K562 (cell line): ENCODE data around the gene TPSAB1. TPM values are rescaled to one million over a fixed set of nuclear protein-coding genes. Genes with fewer than 3 reads are reported as not detected.

Source experiments
- ATAC-seq: fragments of 200-7000 bp; cut with Tn5 transposase; 3 replicates; pipeline ENCODE4 v1.9.1; 2020; ENCODE audit warnings: moderate library complexity
- BruUV-seq: library from RNA; stranded (reverse); fragments of 400-500 nt; replicated peaks from 2 replicates; lab custom pipeline; 2021; lab: Mats Ljungman, UMichigan
- CTCF ChIA-PET: fragments of 300-600 bp; formaldehyde crosslinking; extraction: SDS; loops from one replicate; lab custom pipeline; 2021; ENCODE audit warnings: low intra/inter-chr PET ratio; lab: Yijun Ruan, JAX
- POLR2A ChIA-PET: fragments of 300-600, 350-650 bp; sonication (Branson Sonifier 250); formaldehyde crosslinking; extraction: SDS; loops from one replicate; lab custom pipeline; 2021; ENCODE audit warnings: antibody characterized with exemption, inconsistent platforms; lab: Yijun Ruan, JAX
- DNase-seq, 4 experiments: peaks; one replicate each; pipeline versions ENCODE4 v3.0.0 to v3.0.0-alpha.2; 2011 to 2018; ENCODE audit warnings: low spot score in 3 of 4, mixed read lengths in 3 of 4; ENCODE audit errors: extremely low read depth in 1 of 4
- FAIRE-seq: peaks from 2 replicates; lab custom pipeline; 2011; peaks lifted over from hg19 to GRCh38; lab: Jason Lieb, UNC
- H2AFZ ChIP-seq: 2 replicates; pipeline ENCODE4 v1.6.0; 2011; ENCODE audit warnings: low read depth, low read length, control low read depth, inconsistent platforms
- H3K27ac ChIP-seq: fragments of 200-600 bp; 3 replicates; pipeline ENCODE4 v1.8.0; 2011; ENCODE audit warnings: low read depth, mild to moderate bottlenecking, control low read depth, inconsistent platforms, low read length, moderate library complexity, mixed read lengths; ENCODE audit errors: extremely low read depth
- H3K27me3 ChIP-seq, 2 experiments: fragments of 300-600 bp in 1 of 2; 2 replicates in 1 of 2; 3 replicates in 1 of 2; pipeline versions ENCODE4 v1.6.0 to v1.8.0; 2011; ENCODE audit warnings: inconsistent platforms in 2 of 2, low read length in 2 of 2, mild to moderate bottlenecking in 1 of 2, mixed read lengths in 1 of 2, moderate library complexity in 1 of 2; ENCODE audit not compliant: control insufficient read depth in 2 of 2, insufficient read depth in 2 of 2
- H3K36me3 ChIP-seq: fragments of 300-600 bp; 3 replicates; pipeline ENCODE4 v1.8.0; 2011; ENCODE audit warnings: mild to moderate bottlenecking, low read length, inconsistent platforms; ENCODE audit not compliant: control insufficient read depth, insufficient read depth
- H3K4me1 ChIP-seq, 2 experiments: fragments of 200-600 bp in 1 of 2; replicated peaks in 1 of 2; 2 replicates in 1 of 2; 3 replicates in 1 of 2; pipeline versions ENCODE4 v1.5.1 to v1.8.0; 2011; ENCODE audit warnings: inconsistent platforms in 2 of 2, low read length in 2 of 2, mild to moderate bottlenecking in 1 of 2, mixed read lengths in 1 of 2, moderate library complexity in 1 of 2; ENCODE audit not compliant: control insufficient read depth in 2 of 2, insufficient read depth in 2 of 2
- H3K4me2 ChIP-seq: 2 replicates; pipeline ENCODE4 v1.6.1; 2011; ENCODE audit warnings: low read length, control low read depth, inconsistent platforms, mixed read lengths; ENCODE audit not compliant: insufficient read depth
- H3K4me3 ChIP-seq: fragments of 200-600 bp; sonication (generic), shearing (Covaris generic); 2 replicates; pipeline ENCODE4 v1.5.1; 2016; ENCODE audit warnings: control low read depth, inconsistent platforms
- H3K79me2 ChIP-seq: fragments of 200-600 bp; 3 replicates; pipeline ENCODE4 v1.8.0; 2011; ENCODE audit warnings: low read length, inconsistent platforms; ENCODE audit not compliant: control insufficient read depth, insufficient read depth
- H3K9ac ChIP-seq, 2 experiments: 2 replicates each; pipeline versions ENCODE4 v1.6.0 to v1.6.1; 2011; ENCODE audit warnings: low read depth in 2 of 2, low read length in 2 of 2, control low read depth in 1 of 2, inconsistent platforms in 1 of 2, mild to moderate bottlenecking in 1 of 2, mixed read lengths in 1 of 2; ENCODE audit not compliant: insufficient read depth in 1 of 2
- H3K9me1 ChIP-seq: one replicate; pipeline ENCODE4 v1.6.0; 2011; ENCODE audit warnings: inconsistent platforms, mild to moderate bottlenecking, low read length, moderate library complexity; ENCODE audit not compliant: control insufficient read depth, insufficient read depth
- H3K9me3 ChIP-seq: replicated peaks from 2 replicates; pipeline ENCODE4 v1.5.1; 2011; ENCODE audit warnings: low read depth, low read length, inconsistent platforms; ENCODE audit not compliant: control insufficient read depth, insufficient read depth
- H4K20me1 ChIP-seq: replicated peaks from 2 replicates; pipeline ENCODE4 v1.6.1; 2011; ENCODE audit warnings: low read length, inconsistent platforms, mixed read lengths; ENCODE audit not compliant: control insufficient read depth, insufficient read depth
- E2F3 ChIP-seq: fragments of 250-450 bp; sonication (Bioruptor Pico); IDR thresholded peaks from 2 replicates; pipeline ENCODE4 v1.4.0; 2020; ENCODE audit warnings: mild to moderate bottlenecking
- FOXA3 ChIP-seq, 2 experiments: fragments of 450-650 bp in 1 of 2; sonication (generic) in 1 of 2; formaldehyde crosslinking; IDR thresholded peaks in 1 of 2; conservative IDR thresholded peaks in 1 of 2; 2 replicates each; pipeline versions ENCODE4 v1.4.0 to v1.8.0; 2020 to 2022; ENCODE audit warnings: mild to moderate bottlenecking in 2 of 2, missing genetic modification reagents in 1 of 2
- MTA2 ChIP-seq: fragments of 450-650 bp; IDR thresholded peaks from 2 replicates; pipeline ENCODE4 v1.6.1; 2016; ENCODE audit warnings: low read depth
- POU5F1 ChIP-seq: fragments of 150-350 bp; IDR thresholded peaks from 2 replicates; pipeline ENCODE4 v1.6.1; 2014; ENCODE audit warnings: borderline replicate concordance, low read length, low read depth, mild to moderate bottlenecking; ENCODE audit not compliant: partially characterized antibody
- RBM34 ChIP-seq: fragments of 200-400 bp; formaldehyde crosslinking; IDR thresholded peaks from 2 replicates; pipeline ENCODE4 v1.6.1; 2018; ENCODE audit warnings: low read length, borderline replicate concordance; ENCODE audit not compliant: insufficient read depth
- SMARCA4 ChIP-seq: fragments of 450-650 bp; IDR thresholded peaks from 2 replicates; pipeline ENCODE4 v1.6.1; 2016
- SRF ChIP-seq, 2 experiments: fragments of 250-450, 450-650 bp in 1 of 2; sonication (Bioruptor Pico) in 1 of 2; sonication (generic) in 1 of 2; formaldehyde crosslinking; IDR thresholded peaks; 2 replicates each; pipeline versions ENCODE4 v1.5.0 to v1.5.1; 2020 to 2022; ENCODE audit warnings: mild to moderate bottlenecking in 1 of 2, missing genetic modification reagents in 1 of 2
- WGBS: fragments of 100-300 bp; shearing (Covaris generic); methylation state at CpG from one replicate; pipeline ENCODE4 v1.1.6; 2016; ENCODE audit warnings: low coverage, mixed read lengths; ENCODE audit not compliant: insufficient coverage; ENCODE audit errors: missing lambda C conversion rate; 5-methylcytosine and 5-hydroxymethylcytosine counted together
- in situ Hi-C: fragments of 300-500 bp; cut with MboI; formaldehyde crosslinking; loops from 4 replicates; pipeline ENCODE4 v1.15.0; 2018; ENCODE audit warnings: inconsistent platforms, mixed read lengths
- intact Hi-C: fragments of 100-400 bp; cut with micrococcal nuclease; formaldehyde crosslinking; loops from 2 replicates; pipeline ENCODE4 v1.14.2; 2022
- polyA plus RNA-seq, 8 experiments: library from polyadenylated mRNA; depleted of rRNA in 4 of 8; stranded (reverse) in 5 of 8; unstranded in 3 of 8; fragments of >200 nt; fragmentation: Nextera tagmentation in 2 of 8; fragmentation: Illumina TruSeq in 1 of 8; extraction: Ambion mirVana in 2 of 8; extraction: Trizol in 1 of 8; gene quantifications; 2 replicates each; pipeline versions ENCODE4 v1.2.1 to v1.2.3, GENCODE V29; 2011 to 2014; ENCODE audit warnings: inconsistent platforms in 1 of 8, missing spikeins in 1 of 8
- total RNA-seq, 7 experiments: library from RNA; depleted of rRNA in 6 of 7; stranded (reverse); fragments of >200 nt in 6 of 7; fragmentation: Illumina TruSeq in 2 of 7; extraction: Trizol in 2 of 7; gene quantifications; 2 replicates each; pipeline versions ENCODE4 v1.2.1 to v1.2.3, GENCODE V29; 2011 to 2021; ENCODE audit warnings: low replicate concordance in 1 of 7
- TF ChIP-seq, protein P1 (sequence below): fragments of 450-650 bp; IDR thresholded peaks from one replicate; pipeline ENCODE4 v1.6.1; 2018; ENCODE audit warnings: mild to moderate bottlenecking, moderate library complexity; ENCODE audit not compliant: partially characterized antibody
- TF ChIP-seq, protein P2 (sequence below): fragments of 200-800 bp; sonication (Bioruptor generic); IDR thresholded peaks from 2 replicates; pipeline ENCODE4 v1.6.1; 2017; ENCODE audit warnings: missing genetic modification characterization, missing compliant biosample characterization
- TF ChIP-seq, protein P3 (sequence below): fragments of 250-450 bp; sonication (Bioruptor Pico); IDR thresholded peaks from 2 replicates; pipeline ENCODE4 v1.4.0; 2020; ENCODE audit warnings: mild to moderate bottlenecking, moderate library complexity

The TPSAB1 gene
- total and polyA plus RNA-seq, 9 of the 15 experiments (the other 6 are each of a cell fraction or from before 2014, with no cell fraction given) = not detected

DNA sequence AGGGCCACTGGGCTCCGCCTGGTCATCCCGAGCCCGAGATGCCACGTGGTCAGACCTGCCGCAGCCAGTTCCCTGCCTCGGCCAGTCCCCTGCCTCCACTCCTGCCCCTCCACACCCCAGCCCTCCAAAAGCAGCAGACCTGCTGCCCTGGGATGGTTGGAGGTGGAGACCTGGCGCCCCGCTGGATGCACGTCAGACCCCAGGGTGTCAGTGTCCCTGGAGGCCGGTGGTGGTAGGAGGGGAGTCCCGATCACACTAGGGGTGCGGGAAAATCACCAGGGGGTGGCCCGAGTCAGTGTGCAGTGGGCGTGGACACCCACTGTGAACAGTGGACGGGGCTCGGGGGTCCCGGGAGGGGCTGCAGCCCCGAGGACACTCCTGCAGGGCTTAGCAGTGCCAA lies 42.3 kb upstream of the TPSAB1 start:
- H3K36me3 ChIP-seq = no peaks in the 10 kb centered on the region
- no peak overlapping the region for H2AFZ ChIP-seq
- no peak for ATAC-seq
- 68% methylated on average over 16 of the region's 18 CpGs for whole genome bisulfite sequencing
- POLR2A ChIA-PET = no interaction called here
- no peaks in the 10 kb centered on the region for H3K79me2 ChIP-seq
- no peak overlapping the region for H3K4me2 ChIP-seq
- TF ChIP-seq SRF (CRISPR knock-in tag; IDR thresholded peaks at IDR 0.05) (no peak), POU5F1 (no peak), E2F3 (CRISPR knock-in tag) (no peak), RBM34 (no peak), FOXA3 (CRISPR knock-in tag; conservative IDR thresholded peaks at IDR 0.05 in 1 of 2, IDR thresholded peaks at IDR 0.05 in 1 of 2) (no peak), MTA2 (no peak), SMARCA4 (no peak)
- TF ChIP-seq, protein P1, sequence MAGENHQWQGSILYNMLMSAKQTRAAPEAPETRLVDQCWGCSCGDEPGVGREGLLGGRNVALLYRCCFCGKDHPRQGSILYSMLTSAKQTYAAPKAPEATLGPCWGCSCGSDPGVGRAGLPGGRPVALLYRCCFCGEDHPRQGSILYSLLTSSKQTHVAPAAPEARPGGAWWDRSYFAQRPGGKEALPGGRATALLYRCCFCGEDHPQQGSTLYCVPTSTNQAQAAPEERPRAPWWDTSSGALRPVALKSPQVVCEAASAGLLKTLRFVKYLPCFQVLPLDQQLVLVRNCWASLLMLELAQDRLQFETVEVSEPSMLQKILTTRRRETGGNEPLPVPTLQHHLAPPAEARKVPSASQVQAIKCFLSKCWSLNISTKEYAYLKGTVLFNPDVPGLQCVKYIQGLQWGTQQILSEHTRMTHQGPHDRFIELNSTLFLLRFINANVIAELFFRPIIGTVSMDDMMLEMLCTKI = no peak
- TF ChIP-seq, protein P2, sequence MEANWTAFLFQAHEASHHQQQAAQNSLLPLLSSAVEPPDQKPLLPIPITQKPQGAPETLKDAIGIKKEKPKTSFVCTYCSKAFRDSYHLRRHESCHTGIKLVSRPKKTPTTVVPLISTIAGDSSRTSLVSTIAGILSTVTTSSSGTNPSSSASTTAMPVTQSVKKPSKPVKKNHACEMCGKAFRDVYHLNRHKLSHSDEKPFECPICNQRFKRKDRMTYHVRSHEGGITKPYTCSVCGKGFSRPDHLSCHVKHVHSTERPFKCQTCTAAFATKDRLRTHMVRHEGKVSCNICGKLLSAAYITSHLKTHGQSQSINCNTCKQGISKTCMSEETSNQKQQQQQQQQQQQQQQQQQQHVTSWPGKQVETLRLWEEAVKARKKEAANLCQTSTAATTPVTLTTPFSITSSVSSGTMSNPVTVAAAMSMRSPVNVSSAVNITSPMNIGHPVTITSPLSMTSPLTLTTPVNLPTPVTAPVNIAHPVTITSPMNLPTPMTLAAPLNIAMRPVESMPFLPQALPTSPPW (CRISPR knock-in tag) = no peak
- TF ChIP-seq, protein P3, sequence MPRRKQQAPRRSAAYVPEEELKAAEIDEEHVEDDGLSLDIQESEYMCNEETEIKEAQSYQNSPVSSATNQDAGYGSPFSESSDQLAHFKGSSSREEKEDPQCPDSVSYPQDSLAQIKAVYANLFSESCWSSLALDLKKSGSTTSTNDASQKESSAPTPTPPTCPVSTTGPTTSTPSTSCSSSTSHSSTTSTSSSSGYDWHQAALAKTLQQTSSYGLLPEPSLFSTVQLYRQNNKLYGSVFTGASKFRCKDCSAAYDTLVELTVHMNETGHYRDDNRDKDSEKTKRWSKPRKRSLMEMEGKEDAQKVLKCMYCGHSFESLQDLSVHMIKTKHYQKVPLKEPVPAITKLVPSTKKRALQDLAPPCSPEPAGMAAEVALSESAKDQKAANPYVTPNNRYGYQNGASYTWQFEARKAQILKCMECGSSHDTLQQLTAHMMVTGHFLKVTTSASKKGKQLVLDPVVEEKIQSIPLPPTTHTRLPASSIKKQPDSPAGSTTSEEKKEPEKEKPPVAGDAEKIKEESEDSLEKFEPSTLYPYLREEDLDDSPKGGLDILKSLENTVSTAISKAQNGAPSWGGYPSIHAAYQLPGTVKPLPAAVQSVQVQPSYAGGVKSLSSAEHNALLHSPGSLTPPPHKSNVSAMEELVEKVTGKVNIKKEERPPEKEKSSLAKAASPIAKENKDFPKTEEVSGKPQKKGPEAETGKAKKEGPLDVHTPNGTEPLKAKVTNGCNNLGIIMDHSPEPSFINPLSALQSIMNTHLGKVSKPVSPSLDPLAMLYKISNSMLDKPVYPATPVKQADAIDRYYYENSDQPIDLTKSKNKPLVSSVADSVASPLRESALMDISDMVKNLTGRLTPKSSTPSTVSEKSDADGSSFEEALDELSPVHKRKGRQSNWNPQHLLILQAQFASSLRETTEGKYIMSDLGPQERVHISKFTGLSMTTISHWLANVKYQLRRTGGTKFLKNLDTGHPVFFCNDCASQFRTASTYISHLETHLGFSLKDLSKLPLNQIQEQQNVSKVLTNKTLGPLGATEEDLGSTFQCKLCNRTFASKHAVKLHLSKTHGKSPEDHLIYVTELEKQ (CRISPR knock-in tag) = no peak
- TF ChIP-seq, all 486 proteins: peak for 0
- Histone ChIP-seq H3K27ac (no peak overlapping the region), H3K4me3 (no peak overlapping the region), H3K9me3 (no peaks in the 10 kb centered on the region), H3K4me1 (peaks cover 0 to 58% of the 10 kb centered on the region in 2 experiments; a peak in 3 of 5 replicates), H4K20me1 (no peaks in the 10 kb centered on the region; the same call in 1 of the 2 replicates), H3K27me3 (peaks cover 2 to 28% of the 10 kb centered on the region in 2 experiments; a peak in 3 of 5 replicates), H3K9me1 (no peaks in the 10 kb centered on the region), H3K9ac (no peak overlapping the region)
- CTCF ChIA-PET = interaction anchor here (0.5 kb wide), 1 partner anchor 73 kb away, joined by 3 read pairs; no protein-coding TSS in a partner anchor
- no peak for FAIRE-seq
- no peak for DNase-seq
- BruUV-seq = no TSS peak
- in situ Hi-C loops (loop anchor here (5.0 kb wide), 1 partner anchor 86 kb away; no protein-coding TSS in a partner anchor), intact Hi-C loops (no loop called here)
